SK-N-SH treated with all-trans-retinoic acid at 6 μM for 48 hours (cell line): ENCODE results near the gene STAMBP.

Experiments
- ATAC-seq: fragments of 200-7000 bp; cut with Tn5 transposase; 3 replicates; pipeline ENCODE4 v1.9.1; 2020; ENCODE audit warnings: mild to moderate bottlenecking, moderate library complexity
- ARNTL ChIP-seq: fragments of 450-650 bp; formaldehyde crosslinking; IDR thresholded peaks from 2 replicates; pipeline ENCODE4 v1.5.0; 2020; ENCODE audit warnings: low read depth, mild to moderate bottlenecking, moderate library complexity, borderline replicate concordance
- BACH2 ChIP-seq: fragments of 250-450 bp; sonication (Bioruptor Pico); IDR thresholded peaks from 2 replicates; pipeline ENCODE4 v1.9.0; 2021; ENCODE audit warnings: mild to moderate bottlenecking, borderline replicate concordance
- CSDC2 ChIP-seq: fragments of 250-450 bp; sonication (Bioruptor Pico); IDR thresholded peaks from 2 replicates; pipeline ENCODE4 v1.5.0; 2020; ENCODE audit warnings: mild to moderate bottlenecking, moderate library complexity
- CSRNP3 ChIP-seq: fragments of 250-450 bp; sonication (Bioruptor Pico); IDR thresholded peaks from 2 replicates; pipeline ENCODE4 v1.5.1; 2021; ENCODE audit warnings: mild to moderate bottlenecking, moderate library complexity
- ESRRG ChIP-seq: fragments of 250-450 bp; sonication (Bioruptor Pico); IDR thresholded peaks from 2 replicates; pipeline ENCODE4 v1.6.1; 2021; ENCODE audit warnings: mild to moderate bottlenecking
- GLIS3 ChIP-seq: fragments of 250-450 bp; sonication (Bioruptor Pico); IDR thresholded peaks from 2 replicates; pipeline ENCODE4 v1.5.0; 2020; ENCODE audit warnings: mild to moderate bottlenecking, moderate library complexity
- ISL1 ChIP-seq: fragments of 250-450 bp; sonication (Bioruptor Pico); IDR thresholded peaks from 2 replicates; pipeline ENCODE4 v2.1.2; 2022; ENCODE audit warnings: mild to moderate bottlenecking, moderate library complexity
- OSR1 ChIP-seq: fragments of 250-450 bp; sonication (Bioruptor Pico); IDR thresholded peaks from 2 replicates; pipeline ENCODE4 v1.8.0; 2022; ENCODE audit warnings: moderate library complexity, mild to moderate bottlenecking, inconsistent platforms
- PPARA ChIP-seq: fragments of 250-450 bp; sonication (Bioruptor Pico); IDR thresholded peaks from 2 replicates; pipeline ENCODE4 v1.5.0; 2020; ENCODE audit warnings: mild to moderate bottlenecking, borderline replicate concordance
- RARB ChIP-seq: fragments of 250-450 bp; sonication (Bioruptor Pico); IDR thresholded peaks from 2 replicates; pipeline ENCODE4 v1.8.0; 2021; ENCODE audit warnings: mild to moderate bottlenecking, moderate library complexity
- SNAI2 ChIP-seq: fragments of 250-450 bp; sonication (Bioruptor Pico); IDR thresholded peaks from 2 replicates; pipeline ENCODE4 v1.5.0; 2020; ENCODE audit warnings: mild to moderate bottlenecking, moderate library complexity
- TCF4 ChIP-seq: fragments of 250-450 bp; sonication (Bioruptor Pico); IDR thresholded peaks from 2 replicates; pipeline ENCODE4 v1.8.0; 2021; ENCODE audit warnings: mild to moderate bottlenecking, moderate library complexity, borderline replicate concordance
- ZC3H10 ChIP-seq: fragments of 250-450 bp; sonication (Bioruptor Pico); IDR thresholded peaks from 2 replicates; pipeline ENCODE4 v1.5.1; 2021; ENCODE audit warnings: mild to moderate bottlenecking, moderate library complexity
- ZFP3 ChIP-seq: fragments of 250-450 bp; sonication (Bioruptor Pico); IDR thresholded peaks from 2 replicates; pipeline ENCODE4 v1.5.0; 2020; ENCODE audit warnings: mild to moderate bottlenecking, moderate library complexity
- ZFP30 ChIP-seq: fragments of 450-650 bp; formaldehyde crosslinking; IDR thresholded peaks from 2 replicates; pipeline ENCODE4 v1.5.0; 2022; ENCODE audit warnings: mild to moderate bottlenecking, moderate library complexity
- ZNF565 ChIP-seq: fragments of 450-650 bp; formaldehyde crosslinking; conservative IDR thresholded peaks from 2 replicates; pipeline ENCODE4 v1.5.0; 2020; ENCODE audit warnings: low read depth, mild to moderate bottlenecking, moderate library complexity
- ZNF70 ChIP-seq: fragments of 450-650 bp; formaldehyde crosslinking; IDR thresholded peaks from 2 replicates; pipeline ENCODE4 v1.5.0; 2020; ENCODE audit warnings: mild to moderate bottlenecking, moderate library complexity
- ZNF8 ChIP-seq: fragments of 450-650 bp; formaldehyde crosslinking; IDR thresholded peaks from 2 replicates; pipeline ENCODE4 v1.5.0; 2020; ENCODE audit warnings: mild to moderate bottlenecking, moderate library complexity
- TF ChIP-seq, protein P1 (sequence below): fragments of 250-450 bp; sonication (Bioruptor Pico); IDR thresholded peaks from 2 replicates; pipeline ENCODE4 v1.8.0; 2021; ENCODE audit warnings: low read depth, mild to moderate bottlenecking, moderate library complexity, borderline replicate concordance
- TF ChIP-seq, protein P2 (sequence below): fragments of 250-450 bp; sonication (Bioruptor Pico); IDR thresholded peaks from 2 replicates; pipeline ENCODE4 v1.8.0; 2020; ENCODE audit warnings: mild to moderate bottlenecking, moderate library complexity, borderline replicate concordance
- TF ChIP-seq, protein P3 (sequence below): fragments of 250-450 bp; sonication (Bioruptor Pico); IDR thresholded peaks from 2 replicates; pipeline ENCODE4 v1.5.1; 2020; ENCODE audit warnings: low read depth, mild to moderate bottlenecking, moderate library complexity

The STAMBP gene

GRCh38 chr2:73910873-73911547 is 82.2 kb downstream of the STAMBP start (continued):
- no peak for TF ChIP-seq ISL1 (CRISPR knock-in tag)
- no peak for TF ChIP-seq ZFP3 (CRISPR knock-in tag)

GRCh38 chr2:73911548-73912208 is 82.9 kb downstream of the STAMBP start:
- no peak for TF ChIP-seq ZFP30 (CRISPR knock-in tag)
- no peak for TF ChIP-seq ZNF565 (CRISPR knock-in tag)
- no peak for TF ChIP-seq ARNTL
- no peak for TF ChIP-seq OSR1 (CRISPR knock-in tag)
- TF ChIP-seq PPARA, result no peak
- TF ChIP-seq ISL1 (CRISPR knock-in tag), result no peak
- TF ChIP-seq SNAI2 (CRISPR knock-in tag), result no peak
- ATAC-seq, result no peak

DNA sequence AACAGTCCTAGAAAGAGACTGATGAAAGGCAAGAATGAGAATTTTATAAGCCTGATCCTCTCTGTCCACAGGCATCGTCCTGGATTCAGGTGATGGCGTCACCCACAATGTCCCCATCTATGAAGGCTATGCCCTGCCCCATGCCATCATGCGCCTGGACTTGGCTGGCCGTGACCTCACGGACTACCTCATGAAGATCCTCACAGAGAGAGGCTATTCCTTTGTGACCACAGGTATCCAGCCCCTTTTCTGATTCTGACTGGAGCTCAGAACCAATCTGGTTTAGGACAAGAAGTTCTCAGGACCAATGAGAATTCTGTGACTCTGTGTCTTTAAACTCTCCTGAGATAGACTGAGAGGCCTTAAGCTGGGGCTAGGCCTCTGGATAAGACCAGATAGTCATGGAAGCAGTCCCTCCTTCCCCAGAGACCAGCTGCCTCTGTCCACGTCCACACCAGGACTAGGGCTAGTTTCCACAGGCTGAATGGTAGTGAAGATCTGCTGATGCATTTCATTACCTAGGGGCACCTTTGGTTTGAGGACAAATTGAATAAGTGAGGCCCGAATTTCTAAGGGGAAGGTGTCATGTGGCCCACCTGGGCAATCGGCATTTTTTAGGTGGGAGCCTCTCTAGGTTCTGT is 84.8 kb downstream of the STAMBP start:
- TF ChIP-seq ZFP30 (CRISPR knock-in tag) (no peak), ZNF565 (CRISPR knock-in tag) (no peak), ISL1 (CRISPR knock-in tag) (no peak), ZFP3 (CRISPR knock-in tag) (no peak), PPARA (no peak), GLIS3 (CRISPR knock-in tag) (no peak), ESRRG (no peak), ZNF70 (CRISPR knock-in tag) (no peak), RARB (CRISPR knock-in tag) (no peak), ZC3H10 (CRISPR knock-in tag) (no peak)
- TF ChIP-seq, protein P1, sequence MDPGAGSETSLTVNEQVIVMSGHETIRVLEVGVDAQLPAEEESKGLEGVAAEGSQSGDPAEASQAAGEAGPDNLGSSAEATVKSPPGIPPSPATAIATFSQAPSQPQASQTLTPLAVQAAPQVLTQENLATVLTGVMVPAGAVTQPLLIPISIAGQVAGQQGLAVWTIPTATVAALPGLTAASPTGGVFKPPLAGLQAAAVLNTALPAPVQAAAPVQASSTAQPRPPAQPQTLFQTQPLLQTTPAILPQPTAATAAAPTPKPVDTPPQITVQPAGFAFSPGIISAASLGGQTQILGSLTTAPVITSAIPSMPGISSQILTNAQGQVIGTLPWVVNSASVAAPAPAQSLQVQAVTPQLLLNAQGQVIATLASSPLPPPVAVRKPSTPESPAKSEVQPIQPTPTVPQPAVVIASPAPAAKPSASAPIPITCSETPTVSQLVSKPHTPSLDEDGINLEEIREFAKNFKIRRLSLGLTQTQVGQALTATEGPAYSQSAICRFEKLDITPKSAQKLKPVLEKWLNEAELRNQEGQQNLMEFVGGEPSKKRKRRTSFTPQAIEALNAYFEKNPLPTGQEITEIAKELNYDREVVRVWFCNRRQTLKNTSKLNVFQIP (CRISPR knock-in tag), result no peak
- TF ChIP-seq, protein P2, sequence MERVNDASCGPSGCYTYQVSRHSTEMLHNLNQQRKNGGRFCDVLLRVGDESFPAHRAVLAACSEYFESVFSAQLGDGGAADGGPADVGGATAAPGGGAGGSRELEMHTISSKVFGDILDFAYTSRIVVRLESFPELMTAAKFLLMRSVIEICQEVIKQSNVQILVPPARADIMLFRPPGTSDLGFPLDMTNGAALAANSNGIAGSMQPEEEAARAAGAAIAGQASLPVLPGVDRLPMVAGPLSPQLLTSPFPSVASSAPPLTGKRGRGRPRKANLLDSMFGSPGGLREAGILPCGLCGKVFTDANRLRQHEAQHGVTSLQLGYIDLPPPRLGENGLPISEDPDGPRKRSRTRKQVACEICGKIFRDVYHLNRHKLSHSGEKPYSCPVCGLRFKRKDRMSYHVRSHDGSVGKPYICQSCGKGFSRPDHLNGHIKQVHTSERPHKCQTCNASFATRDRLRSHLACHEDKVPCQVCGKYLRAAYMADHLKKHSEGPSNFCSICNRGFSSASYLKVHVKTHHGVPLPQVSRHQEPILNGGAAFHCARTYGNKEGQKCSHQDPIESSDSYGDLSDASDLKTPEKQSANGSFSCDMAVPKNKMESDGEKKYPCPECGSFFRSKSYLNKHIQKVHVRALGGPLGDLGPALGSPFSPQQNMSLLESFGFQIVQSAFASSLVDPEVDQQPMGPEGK, result no peak
- TF ChIP-seq, protein P3, sequence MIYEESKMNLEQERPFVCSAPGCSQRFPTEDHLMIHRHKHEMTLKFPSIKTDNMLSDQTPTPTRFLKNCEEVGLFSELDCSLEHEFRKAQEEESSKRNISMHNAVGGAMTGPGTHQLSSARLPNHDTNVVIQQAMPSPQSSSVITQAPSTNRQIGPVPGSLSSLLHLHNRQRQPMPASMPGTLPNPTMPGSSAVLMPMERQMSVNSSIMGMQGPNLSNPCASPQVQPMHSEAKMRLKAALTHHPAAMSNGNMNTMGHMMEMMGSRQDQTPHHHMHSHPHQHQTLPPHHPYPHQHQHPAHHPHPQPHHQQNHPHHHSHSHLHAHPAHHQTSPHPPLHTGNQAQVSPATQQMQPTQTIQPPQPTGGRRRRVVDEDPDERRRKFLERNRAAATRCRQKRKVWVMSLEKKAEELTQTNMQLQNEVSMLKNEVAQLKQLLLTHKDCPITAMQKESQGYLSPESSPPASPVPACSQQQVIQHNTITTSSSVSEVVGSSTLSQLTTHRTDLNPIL (CRISPR knock-in tag), result no peak
- ATAC-seq, result no peak

- ATAC-seq, result no peak
- TF ChIP-seq ZNF8 (CRISPR knock-in tag) (no peak), OSR1 (CRISPR knock-in tag) (no peak), ZFP30 (CRISPR knock-in tag) (no peak), PPARA (no peak), BACH2 (CRISPR knock-in tag) (no peak), ZFP3 (CRISPR knock-in tag) (no peak), CSDC2 (CRISPR knock-in tag) (no peak), ZNF70 (CRISPR knock-in tag) (no peak), CSRNP3 (CRISPR knock-in tag) (no peak), RARB (CRISPR knock-in tag) (no peak), GLIS3 (CRISPR knock-in tag) (no peak), SNAI2 (CRISPR knock-in tag) (no peak), TCF4 (CRISPR knock-in tag) (no peak), ZNF565 (CRISPR knock-in tag) (no peak)
- TF ChIP-seq, protein P3 (CRISPR knock-in tag), result no peak
- TF ChIP-seq, protein P1 (CRISPR knock-in tag), result no peak
- TF ChIP-seq, protein P2, result no peak
Observed at GRCh38 chr2:73914667-73915066, 85.9 kb downstream of the STAMBP start.
